HL-60 (cell line): ENCODE results near the gene SPIRE1.

ENCODE experiments used
- DNase-seq, 2 experiments: peaks; one replicate each; pipeline ENCODE4 v3.0.0-alpha.2; 2010 to 2020; ENCODE audit warnings: low read depth in 1 of 2, low spot score in 1 of 2
- H3K27ac ChIP-seq: fragments of 250-450 bp; sonication (Bioruptor Pico); replicated peaks from 2 replicates; pipeline ENCODE4 v1.5.1; 2020; ENCODE audit warnings: mild to moderate bottlenecking, moderate library complexity
- H3K27me3 ChIP-seq: fragments of 250-450 bp; sonication (Bioruptor Pico); 2 replicates; pipeline ENCODE4 v1.5.1; 2021; ENCODE audit warnings: mild to moderate bottlenecking, moderate library complexity; ENCODE audit not compliant: insufficient read depth, poor library complexity, severe bottlenecking
- H3K4me3 ChIP-seq: replicated peaks from 2 replicates; pipeline ENCODE4 v1.5.1; 2011; ENCODE audit warnings: mild to moderate bottlenecking, control low read depth, low read length; ENCODE audit not compliant: insufficient read depth
- GABPA ChIP-seq: IDR thresholded peaks from 2 replicates; pipeline ENCODE4 v1.6.1; 2012; ENCODE audit warnings: low read depth
- POLR2AphosphoS5 ChIP-seq: IDR thresholded peaks from 2 replicates; pipeline ENCODE4 v1.6.1; 2012; ENCODE audit warnings: low read depth
- SPI1 ChIP-seq: IDR thresholded peaks from 2 replicates; pipeline ENCODE4 v1.6.1; 2012; ENCODE audit warnings: low read depth, mild to moderate bottlenecking, borderline replicate concordance
- TF ChIP-seq, protein P1 (sequence below): IDR thresholded peaks from one replicate; pipeline ENCODE4 v1.5.1; 2011; ENCODE audit warnings: low read length, control low read depth, inconsistent platforms; ENCODE audit not compliant: insufficient read depth
- TF ChIP-seq, protein P2 (sequence below): IDR thresholded peaks from 2 replicates; pipeline ENCODE4 v1.6.1; 2012; ENCODE audit warnings: low read depth; ENCODE audit not compliant: insufficient replicate concordance

SPIRE1 gene

DNA sequence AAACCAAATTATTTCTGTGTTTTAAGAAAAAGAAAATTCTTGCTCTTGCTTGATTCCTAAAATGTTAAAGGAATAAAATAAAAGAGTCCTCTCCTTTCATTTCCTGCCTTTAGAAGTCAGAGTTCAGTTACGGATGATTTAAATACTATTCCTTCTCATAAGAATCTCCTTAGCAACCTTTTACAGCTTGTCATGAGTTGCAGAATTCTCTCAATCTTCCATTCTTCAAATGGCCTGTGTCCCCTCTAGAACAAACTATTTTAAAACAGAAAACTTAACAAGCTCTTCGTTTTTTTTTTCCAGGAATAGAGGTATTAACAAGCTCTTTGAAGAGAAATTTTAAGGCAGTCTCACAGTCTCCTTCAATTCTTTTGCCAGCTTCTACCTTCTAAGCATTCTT, 42.2 kb downstream of the SPIRE1 start:
- TF ChIP-seq SPI1 = no peak
- no peak for TF ChIP-seq GABPA
- TF ChIP-seq, protein P1, sequence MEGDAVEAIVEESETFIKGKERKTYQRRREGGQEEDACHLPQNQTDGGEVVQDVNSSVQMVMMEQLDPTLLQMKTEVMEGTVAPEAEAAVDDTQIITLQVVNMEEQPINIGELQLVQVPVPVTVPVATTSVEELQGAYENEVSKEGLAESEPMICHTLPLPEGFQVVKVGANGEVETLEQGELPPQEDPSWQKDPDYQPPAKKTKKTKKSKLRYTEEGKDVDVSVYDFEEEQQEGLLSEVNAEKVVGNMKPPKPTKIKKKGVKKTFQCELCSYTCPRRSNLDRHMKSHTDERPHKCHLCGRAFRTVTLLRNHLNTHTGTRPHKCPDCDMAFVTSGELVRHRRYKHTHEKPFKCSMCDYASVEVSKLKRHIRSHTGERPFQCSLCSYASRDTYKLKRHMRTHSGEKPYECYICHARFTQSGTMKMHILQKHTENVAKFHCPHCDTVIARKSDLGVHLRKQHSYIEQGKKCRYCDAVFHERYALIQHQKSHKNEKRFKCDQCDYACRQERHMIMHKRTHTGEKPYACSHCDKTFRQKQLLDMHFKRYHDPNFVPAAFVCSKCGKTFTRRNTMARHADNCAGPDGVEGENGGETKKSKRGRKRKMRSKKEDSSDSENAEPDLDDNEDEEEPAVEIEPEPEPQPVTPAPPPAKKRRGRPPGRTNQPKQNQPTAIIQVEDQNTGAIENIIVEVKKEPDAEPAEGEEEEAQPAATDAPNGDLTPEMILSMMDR = no peak
- TF ChIP-seq, protein P2, sequence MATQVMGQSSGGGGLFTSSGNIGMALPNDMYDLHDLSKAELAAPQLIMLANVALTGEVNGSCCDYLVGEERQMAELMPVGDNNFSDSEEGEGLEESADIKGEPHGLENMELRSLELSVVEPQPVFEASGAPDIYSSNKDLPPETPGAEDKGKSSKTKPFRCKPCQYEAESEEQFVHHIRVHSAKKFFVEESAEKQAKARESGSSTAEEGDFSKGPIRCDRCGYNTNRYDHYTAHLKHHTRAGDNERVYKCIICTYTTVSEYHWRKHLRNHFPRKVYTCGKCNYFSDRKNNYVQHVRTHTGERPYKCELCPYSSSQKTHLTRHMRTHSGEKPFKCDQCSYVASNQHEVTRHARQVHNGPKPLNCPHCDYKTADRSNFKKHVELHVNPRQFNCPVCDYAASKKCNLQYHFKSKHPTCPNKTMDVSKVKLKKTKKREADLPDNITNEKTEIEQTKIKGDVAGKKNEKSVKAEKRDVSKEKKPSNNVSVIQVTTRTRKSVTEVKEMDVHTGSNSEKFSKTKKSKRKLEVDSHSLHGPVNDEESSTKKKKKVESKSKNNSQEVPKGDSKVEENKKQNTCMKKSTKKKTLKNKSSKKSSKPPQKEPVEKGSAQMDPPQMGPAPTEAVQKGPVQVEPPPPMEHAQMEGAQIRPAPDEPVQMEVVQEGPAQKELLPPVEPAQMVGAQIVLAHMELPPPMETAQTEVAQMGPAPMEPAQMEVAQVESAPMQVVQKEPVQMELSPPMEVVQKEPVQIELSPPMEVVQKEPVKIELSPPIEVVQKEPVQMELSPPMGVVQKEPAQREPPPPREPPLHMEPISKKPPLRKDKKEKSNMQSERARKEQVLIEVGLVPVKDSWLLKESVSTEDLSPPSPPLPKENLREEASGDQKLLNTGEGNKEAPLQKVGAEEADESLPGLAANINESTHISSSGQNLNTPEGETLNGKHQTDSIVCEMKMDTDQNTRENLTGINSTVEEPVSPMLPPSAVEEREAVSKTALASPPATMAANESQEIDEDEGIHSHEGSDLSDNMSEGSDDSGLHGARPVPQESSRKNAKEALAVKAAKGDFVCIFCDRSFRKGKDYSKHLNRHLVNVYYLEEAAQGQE = no peak
- no peak for TF ChIP-seq POLR2AphosphoS5
- peaks cover 2% of the 10 kb centered on the region for H3K27me3 ChIP-seq
- no peak overlapping the region for H3K27ac ChIP-seq

DNA sequence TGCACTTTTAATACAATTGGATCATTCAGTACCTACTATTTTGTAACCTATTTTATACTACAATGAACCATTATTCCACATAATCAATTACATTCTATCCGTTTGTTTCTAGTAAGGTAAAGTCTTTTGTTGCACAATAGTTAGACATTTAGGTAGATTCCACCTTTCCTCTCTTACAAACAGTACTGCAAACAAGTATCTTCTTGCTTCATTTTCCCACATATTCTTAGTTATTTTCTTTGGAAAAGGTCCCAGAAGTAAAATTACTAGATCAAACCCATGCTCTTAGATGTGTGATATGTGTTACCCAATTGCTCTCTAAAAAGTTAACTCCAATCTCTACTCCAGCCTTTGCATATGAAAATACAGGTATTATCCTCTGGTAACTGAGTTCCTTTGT, 49.6 kb downstream of the SPIRE1 start:
- Histone ChIP-seq H3K27me3 (peaks cover 14% of the 10 kb centered on the region), H3K4me3 (no peak overlapping the region), H3K27ac (no peak overlapping the region)
- TF ChIP-seq, protein P1 = no peak
- TF ChIP-seq SPI1 (no peak), POLR2AphosphoS5 (no peak), GABPA (no peak)
- TF ChIP-seq, protein P2 = no peak
- DNase-seq = no peak

More for the DNA sequence above, 42.2 kb downstream of the SPIRE1 start:
- H3K4me3 ChIP-seq = no peak overlapping the region
- DNase-seq = no peak

DNA sequence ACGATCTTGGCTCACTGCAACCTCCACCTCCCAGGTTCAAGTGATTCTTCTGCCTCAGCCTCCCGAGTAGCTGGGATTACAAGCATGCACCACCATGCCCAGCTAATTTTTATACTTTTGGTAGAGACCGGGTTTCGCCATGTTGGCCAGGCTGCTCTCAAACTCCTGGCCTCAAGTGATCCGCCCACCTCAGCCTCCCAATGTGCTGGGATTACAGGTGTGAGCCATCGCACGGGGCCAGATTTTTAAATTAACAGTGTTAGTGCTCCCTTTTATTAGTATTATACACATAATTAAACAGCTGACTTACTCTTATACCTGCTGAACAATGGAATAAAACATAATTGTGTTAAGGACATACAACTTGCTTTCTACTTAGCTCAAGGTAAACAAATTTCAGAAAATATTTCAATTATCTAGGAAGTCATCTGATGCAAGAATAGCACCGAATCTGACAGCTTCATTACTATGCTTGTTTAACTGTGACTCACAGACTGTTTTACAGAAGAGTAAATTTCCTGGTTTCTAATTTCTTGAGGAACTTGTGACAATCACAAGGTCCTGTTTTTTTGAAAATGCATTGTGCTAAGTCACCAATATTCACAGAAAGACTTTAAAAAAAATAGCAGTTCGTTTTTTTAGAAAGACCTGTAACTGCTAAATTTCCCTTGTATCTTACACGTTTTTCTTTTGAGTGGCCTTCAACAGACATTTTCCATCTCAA, 51.2 kb downstream of the SPIRE1 start:
- DNase-seq = no peak
- no peak overlapping the region for H3K27ac ChIP-seq
- peaks cover 19% of the 10 kb centered on the region for H3K27me3 ChIP-seq
- no peak for TF ChIP-seq SPI1
- no peak for TF ChIP-seq GABPA
- no peak for TF ChIP-seq POLR2AphosphoS5
- TF ChIP-seq, protein P2 = no peak
- TF ChIP-seq, protein P1 = no peak
- H3K4me3 ChIP-seq = no peak overlapping the region
